Endothelial cell of umbilical vein (primary cell): ENCODE measurements around the gene TNFSF18. TPM values are rescaled to one million over a fixed set of nuclear protein-coding genes. Genes with fewer than 3 reads are reported as not detected.
"Not testable (repeated sequence)": the region's sequence is repeated elsewhere in the genome, so short reads cannot be mapped to it uniquely, and the experiment has no call there.

Experiments used
- BruUV-seq: library from RNA; stranded (reverse); fragments of 400-500 nt; replicated peaks from 2 replicates; lab custom pipeline; 2021; lab: Mats Ljungman, UMichigan
- CTCF ChIA-PET: fragments of 300-600, 350-600 bp; sonication (Branson Sonifier 250); formaldehyde crosslinking; loops from one replicate; lab custom pipeline; 2021; ENCODE audit warnings: antibody characterized with exemption, inconsistent platforms; lab: Charles Lee
- POLR2A ChIA-PET: fragments of 300-600, 350-600 bp; sonication (Branson Sonifier 250); formaldehyde crosslinking; loops from one replicate; lab custom pipeline; 2021; ENCODE audit warnings: antibody characterized with exemption, inconsistent platforms; lab: Charles Lee
- DNase-seq: peaks from one replicate; pipeline ENCODE4 v3.0.0-alpha.2; 2011; ENCODE audit warnings: low read depth, low spot score
- FAIRE-seq: peaks from 2 replicates; lab custom pipeline; 2011; peaks lifted over from hg19 to GRCh38; lab: Jason Lieb, UNC
- H2AFZ ChIP-seq: 2 replicates; pipeline ENCODE4 v1.6.0; 2012; ENCODE audit warnings: low read depth, low read length, control low read depth, inconsistent platforms
- H3K27ac ChIP-seq: 2 replicates; pipeline ENCODE4 v1.5.1; 2011; ENCODE audit warnings: low read depth, mild to moderate bottlenecking, control low read depth, low read length, moderate library complexity; ENCODE audit not compliant: insufficient read depth
- H3K27me3 ChIP-seq, 2 experiments: 2 replicates each; pipeline versions ENCODE4 v1.6.0 to v1.6.1; 2011; ENCODE audit warnings: low read length in 2 of 2, mixed read lengths in 1 of 2; ENCODE audit not compliant: control insufficient read depth in 2 of 2, insufficient read depth in 2 of 2
- H3K36me3 ChIP-seq, 2 experiments: 2 replicates in 1 of 2; 3 replicates in 1 of 2; pipeline ENCODE4 v1.5.1; 2011; ENCODE audit warnings: low read length in 2 of 2, mild to moderate bottlenecking in 1 of 2, moderate library complexity in 1 of 2; ENCODE audit not compliant: control insufficient read depth in 2 of 2, insufficient read depth in 2 of 2; ENCODE audit errors: extremely low read depth in 1 of 2
- H3K4me1 ChIP-seq: 3 replicates; pipeline ENCODE4 v1.5.1; 2011; ENCODE audit warnings: mild to moderate bottlenecking, low read length; ENCODE audit not compliant: control insufficient read depth, insufficient read depth; ENCODE audit errors: extremely low read depth
- H3K4me2 ChIP-seq: 2 replicates; pipeline ENCODE4 v1.6.1; 2011; ENCODE audit warnings: low read length, control low read depth, mixed read lengths; ENCODE audit not compliant: insufficient read depth
- H3K4me3 ChIP-seq, 3 experiments: fragments of 200-600 bp in 1 of 3; sonication (generic), shearing (Covaris generic) in 1 of 3; replicated peaks in 1 of 3; 2 replicates each; pipeline ENCODE4 v1.5.1; 2011 to 2016; ENCODE audit warnings: control low read depth in 3 of 3, low read length in 3 of 3, mild to moderate bottlenecking in 2 of 3, inconsistent platforms in 1 of 3, low read depth in 1 of 3, moderate library complexity in 1 of 3; ENCODE audit not compliant: insufficient read depth in 1 of 3
- H3K79me2 ChIP-seq: 2 replicates; pipeline ENCODE4 v1.6.0; 2012; ENCODE audit warnings: low read length, inconsistent platforms; ENCODE audit not compliant: control insufficient read depth, insufficient read depth
- H3K9ac ChIP-seq: replicated peaks from 2 replicates; pipeline ENCODE3; 2011; ENCODE audit warnings: low read length, control low read depth; ENCODE audit not compliant: insufficient read depth; ENCODE audit errors: extremely low read depth
- H3K9me1 ChIP-seq: replicated peaks from 3 replicates; pipeline ENCODE4 v1.6.0; 2011; ENCODE audit warnings: mild to moderate bottlenecking, low read length; ENCODE audit not compliant: control insufficient read depth, insufficient read depth; ENCODE audit errors: extremely low read depth
- H3K9me3 ChIP-seq: replicated peaks from 2 replicates; pipeline ENCODE4 v1.5.1; 2012; ENCODE audit warnings: low read length, inconsistent platforms; ENCODE audit not compliant: control insufficient read depth, insufficient read depth
- H4K20me1 ChIP-seq: replicated peaks from 2 replicates; pipeline ENCODE3; 2011; ENCODE audit warnings: mild to moderate bottlenecking, low read length; ENCODE audit not compliant: control insufficient read depth, insufficient read depth; ENCODE audit errors: extremely low read depth
- EZH2 ChIP-seq: IDR thresholded peaks from 2 replicates; pipeline ENCODE4 v1.6.1; 2012; ENCODE audit warnings: borderline replicate concordance, low read depth, mild to moderate bottlenecking, moderate library complexity, low read length, inconsistent platforms; ENCODE audit not compliant: severe bottlenecking
- FOS ChIP-seq: IDR thresholded peaks from 2 replicates; pipeline ENCODE4 v1.6.1; 2011; ENCODE audit warnings: mild to moderate bottlenecking, low read length, moderate library complexity, borderline replicate concordance; ENCODE audit not compliant: insufficient read depth
- GATA2 ChIP-seq: IDR thresholded peaks from 2 replicates; pipeline ENCODE4 v1.7.0; 2011; ENCODE audit warnings: low read depth, mild to moderate bottlenecking, moderate library complexity, mixed read lengths, low read length; ENCODE audit not compliant: insufficient read length, insufficient read depth
- JUN ChIP-seq: IDR thresholded peaks from 2 replicates; pipeline ENCODE4 v1.6.1; 2011; ENCODE audit warnings: borderline replicate concordance, low read depth; ENCODE audit not compliant: insufficient read length, insufficient read depth
- MYC ChIP-seq: IDR thresholded peaks from one replicate; pipeline ENCODE4 v1.6.1; 2011; ENCODE audit warnings: mild to moderate bottlenecking, low read depth, low read length
- POLR2A ChIP-seq: IDR thresholded peaks from 2 replicates; pipeline ENCODE4 v1.6.1; 2012; ENCODE audit warnings: low read depth, mild to moderate bottlenecking, control low read depth, low read length
- POLR2AphosphoS5 ChIP-seq: IDR thresholded peaks from 2 replicates; pipeline ENCODE4 v1.6.1; 2012; ENCODE audit warnings: low read depth, mild to moderate bottlenecking, control low read depth, low read length, moderate library complexity; ENCODE audit not compliant: insufficient read depth
- dilution Hi-C: fragments of 300-500 bp; cut with MboI; formaldehyde crosslinking; loops from one replicate; pipeline ENCODE4 v1.15.0; 2019; ENCODE audit warnings: low sequenced_read_pairs; ENCODE audit not compliant: extremely low pct_ligation_motif_present
- intact Hi-C: fragments of 100-400 bp; cut with micrococcal nuclease; formaldehyde crosslinking; loops from one replicate; pipeline ENCODE4 v1.10.0; 2022
- polyA plus RNA-seq, 4 experiments: library from polyadenylated mRNA; depleted of rRNA in 3 of 4; stranded (reverse) in 3 of 4; unstranded in 1 of 4; fragments of >200 nt; gene quantifications; 2 replicates each; pipeline versions ENCODE4 v1.2.1 to v1.2.3, GENCODE V29; 2011 to 2012; ENCODE audit warnings: missing spikeins in 1 of 4
- total RNA-seq: library from RNA; stranded (reverse); gene quantifications from 2 replicates; pipeline ENCODE4 v1.2.3, GENCODE V29; 2021
- TF ChIP-seq, protein P1 (sequence below): IDR thresholded peaks from 2 replicates; pipeline ENCODE4 v1.6.1; 2011; ENCODE audit not compliant: insufficient read depth, insufficient read length
- TF ChIP-seq, protein P2 (sequence below), 2 donors: IDR thresholded peaks; 1 replicate in 1 of 2; 2 replicates in 1 of 2; pipeline ENCODE4 v1.5.1; 2011; ENCODE audit warnings: low read length in 2 of 2, mild to moderate bottlenecking in 2 of 2, moderate library complexity in 2 of 2, control low read depth in 1 of 2, inconsistent platforms in 1 of 2, low read depth in 1 of 2; ENCODE audit not compliant: insufficient read depth in 1 of 2; ENCODE audit errors: extremely low read depth in 1 of 2

Gene TNFSF18
- total and polyA plus RNA-seq, 2 donors (not counting 3 experiments of a cell fraction or from before 2014, with no cell fraction given), result 15.3 to 39.4 TPM

GRCh38 chr1:173082913-173083312 lies 32.2 kb upstream of the TNFSF18 start:
- no peaks in the 10 kb centered on the region for H3K9me3 ChIP-seq
- TF ChIP-seq FOS (no peak), JUN (no peak), POLR2AphosphoS5 (no peak), POLR2A (no peak), EZH2 (no peak), GATA2 (no peak), MYC (no peak)
- TF ChIP-seq, protein P1, sequence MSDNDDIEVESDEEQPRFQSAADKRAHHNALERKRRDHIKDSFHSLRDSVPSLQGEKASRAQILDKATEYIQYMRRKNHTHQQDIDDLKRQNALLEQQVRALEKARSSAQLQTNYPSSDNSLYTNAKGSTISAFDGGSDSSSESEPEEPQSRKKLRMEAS, result no peak
- TF ChIP-seq, protein P2, sequence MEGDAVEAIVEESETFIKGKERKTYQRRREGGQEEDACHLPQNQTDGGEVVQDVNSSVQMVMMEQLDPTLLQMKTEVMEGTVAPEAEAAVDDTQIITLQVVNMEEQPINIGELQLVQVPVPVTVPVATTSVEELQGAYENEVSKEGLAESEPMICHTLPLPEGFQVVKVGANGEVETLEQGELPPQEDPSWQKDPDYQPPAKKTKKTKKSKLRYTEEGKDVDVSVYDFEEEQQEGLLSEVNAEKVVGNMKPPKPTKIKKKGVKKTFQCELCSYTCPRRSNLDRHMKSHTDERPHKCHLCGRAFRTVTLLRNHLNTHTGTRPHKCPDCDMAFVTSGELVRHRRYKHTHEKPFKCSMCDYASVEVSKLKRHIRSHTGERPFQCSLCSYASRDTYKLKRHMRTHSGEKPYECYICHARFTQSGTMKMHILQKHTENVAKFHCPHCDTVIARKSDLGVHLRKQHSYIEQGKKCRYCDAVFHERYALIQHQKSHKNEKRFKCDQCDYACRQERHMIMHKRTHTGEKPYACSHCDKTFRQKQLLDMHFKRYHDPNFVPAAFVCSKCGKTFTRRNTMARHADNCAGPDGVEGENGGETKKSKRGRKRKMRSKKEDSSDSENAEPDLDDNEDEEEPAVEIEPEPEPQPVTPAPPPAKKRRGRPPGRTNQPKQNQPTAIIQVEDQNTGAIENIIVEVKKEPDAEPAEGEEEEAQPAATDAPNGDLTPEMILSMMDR (IDR thresholded peaks at IDR 0.05; ENCODE audit: extremely low read depth in 1 of 2, insufficient read depth in 1 of 2, low read depth in 1 of 2, low read length in 2 of 2), result no peak
- no peaks in the 10 kb centered on the region for H3K9me1 ChIP-seq
- H3K4me1 ChIP-seq, result no peaks in the 10 kb centered on the region
- intact Hi-C loops, result no loop called here
- dilution Hi-C loops, result no loop called here
- CTCF ChIA-PET, result no interaction called here
- no peaks in the 10 kb centered on the region for H3K79me2 ChIP-seq
- POLR2A ChIA-PET, result no interaction called here
- H3K36me3 ChIP-seq, result no peaks in the 10 kb centered on the region
- H3K27me3 ChIP-seq, result no peaks in the 10 kb centered on the region
- no peaks in the 10 kb centered on the region for H4K20me1 ChIP-seq
- no TSS peak for BruUV-seq
- H3K9ac ChIP-seq, result no peak overlapping the region
- no peak for FAIRE-seq
- no peak overlapping the region for H3K4me2 ChIP-seq
- H3K4me3 ChIP-seq, result no peak overlapping the region
- no peak overlapping the region for H3K27ac ChIP-seq
- no peak overlapping the region for H2AFZ ChIP-seq
- DNase-seq, result no peak

DNA sequence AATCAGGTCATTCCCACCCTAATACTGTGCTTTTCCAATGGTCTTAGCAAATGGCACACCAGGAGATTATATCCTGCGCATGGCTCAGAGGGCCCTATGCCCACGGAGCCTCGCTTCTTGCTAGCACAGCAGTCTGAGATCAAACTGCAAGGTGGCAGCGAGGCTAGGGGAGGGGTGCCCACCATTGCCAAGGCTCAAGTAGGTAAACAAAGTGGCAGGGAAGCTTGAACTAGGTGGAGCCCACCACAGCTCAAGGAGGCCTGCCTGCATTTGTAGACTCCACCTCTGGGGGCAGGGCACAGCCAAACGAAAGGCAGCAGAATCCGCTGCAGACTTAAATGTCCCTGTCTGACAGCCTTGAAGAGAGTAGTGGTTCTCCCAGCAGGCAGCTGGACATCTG lies 23.5 kb upstream of the TNFSF18 start:
- BruUV-seq, H3K79me2 ChIP-seq, H3K27ac ChIP-seq, DNase-seq, H3K9ac ChIP-seq, H3K9me1 ChIP-seq, FAIRE-seq, H3K9me3 ChIP-seq, intact Hi-C loops, H3K4me1 ChIP-seq, dilution Hi-C loops, H3K4me3 ChIP-seq, H3K27me3 ChIP-seq, H2AFZ ChIP-seq, CTCF ChIA-PET, H3K36me3 ChIP-seq, H3K4me2 ChIP-seq, H4K20me1 ChIP-seq, POLR2A ChIA-PET: not testable (repeated sequence)
